Endothelial cell of umbilical vein (primary cell): Measurements from ENCODE around the gene BRD2. TPM values are rescaled to one million over a fixed set of nuclear protein-coding genes. Genes with fewer than 3 reads are reported as not detected.

Experiments
- BruUV-seq: library from RNA; stranded (reverse); fragments of 400-500 nt; replicated peaks from 2 replicates; lab custom pipeline; 2021; lab: Mats Ljungman, UMichigan
- CTCF ChIA-PET: fragments of 300-600, 350-600 bp; sonication (Branson Sonifier 250); formaldehyde crosslinking; loops from one replicate; lab custom pipeline; 2021; ENCODE audit warnings: antibody characterized with exemption, inconsistent platforms; lab: Charles Lee
- POLR2A ChIA-PET: fragments of 300-600, 350-600 bp; sonication (Branson Sonifier 250); formaldehyde crosslinking; loops from one replicate; lab custom pipeline; 2021; ENCODE audit warnings: antibody characterized with exemption, inconsistent platforms; lab: Charles Lee
- DNase-seq: peaks from one replicate; pipeline ENCODE4 v3.0.0-alpha.2; 2011; ENCODE audit warnings: low read depth, low spot score
- FAIRE-seq: peaks from 2 replicates; lab custom pipeline; 2011; peaks lifted over from hg19 to GRCh38; lab: Jason Lieb, UNC
- H2AFZ ChIP-seq: 2 replicates; pipeline ENCODE4 v1.6.0; 2012; ENCODE audit warnings: low read depth, low read length, control low read depth, inconsistent platforms
- H3K27ac ChIP-seq: 2 replicates; pipeline ENCODE4 v1.5.1; 2011; ENCODE audit warnings: low read depth, mild to moderate bottlenecking, control low read depth, low read length, moderate library complexity; ENCODE audit not compliant: insufficient read depth
- H3K27me3 ChIP-seq, 2 experiments: 2 replicates each; pipeline versions ENCODE4 v1.6.0 to v1.6.1; 2011; ENCODE audit warnings: low read length in 2 of 2, mixed read lengths in 1 of 2; ENCODE audit not compliant: control insufficient read depth in 2 of 2, insufficient read depth in 2 of 2
- H3K36me3 ChIP-seq, 2 experiments: 2 replicates in 1 of 2; 3 replicates in 1 of 2; pipeline ENCODE4 v1.5.1; 2011; ENCODE audit warnings: low read length in 2 of 2, mild to moderate bottlenecking in 1 of 2, moderate library complexity in 1 of 2; ENCODE audit not compliant: control insufficient read depth in 2 of 2, insufficient read depth in 2 of 2; ENCODE audit errors: extremely low read depth in 1 of 2
- H3K4me1 ChIP-seq: 3 replicates; pipeline ENCODE4 v1.5.1; 2011; ENCODE audit warnings: mild to moderate bottlenecking, low read length; ENCODE audit not compliant: control insufficient read depth, insufficient read depth; ENCODE audit errors: extremely low read depth
- H3K4me2 ChIP-seq: 2 replicates; pipeline ENCODE4 v1.6.1; 2011; ENCODE audit warnings: low read length, control low read depth, mixed read lengths; ENCODE audit not compliant: insufficient read depth
- H3K4me3 ChIP-seq, 3 experiments: fragments of 200-600 bp in 1 of 3; sonication (generic), shearing (Covaris generic) in 1 of 3; replicated peaks in 1 of 3; 2 replicates each; pipeline ENCODE4 v1.5.1; 2011 to 2016; ENCODE audit warnings: control low read depth in 3 of 3, low read length in 3 of 3, mild to moderate bottlenecking in 2 of 3, inconsistent platforms in 1 of 3, low read depth in 1 of 3, moderate library complexity in 1 of 3; ENCODE audit not compliant: insufficient read depth in 1 of 3
- H3K79me2 ChIP-seq: 2 replicates; pipeline ENCODE4 v1.6.0; 2012; ENCODE audit warnings: low read length, inconsistent platforms; ENCODE audit not compliant: control insufficient read depth, insufficient read depth
- H3K9ac ChIP-seq: replicated peaks from 2 replicates; pipeline ENCODE3; 2011; ENCODE audit warnings: low read length, control low read depth; ENCODE audit not compliant: insufficient read depth; ENCODE audit errors: extremely low read depth
- H3K9me1 ChIP-seq: replicated peaks from 3 replicates; pipeline ENCODE4 v1.6.0; 2011; ENCODE audit warnings: mild to moderate bottlenecking, low read length; ENCODE audit not compliant: control insufficient read depth, insufficient read depth; ENCODE audit errors: extremely low read depth
- H3K9me3 ChIP-seq: replicated peaks from 2 replicates; pipeline ENCODE4 v1.5.1; 2012; ENCODE audit warnings: low read length, inconsistent platforms; ENCODE audit not compliant: control insufficient read depth, insufficient read depth
- H4K20me1 ChIP-seq: replicated peaks from 2 replicates; pipeline ENCODE3; 2011; ENCODE audit warnings: mild to moderate bottlenecking, low read length; ENCODE audit not compliant: control insufficient read depth, insufficient read depth; ENCODE audit errors: extremely low read depth
- CTCF ChIP-seq, 2 donors: IDR thresholded peaks; 1 replicate in 1 of 2; 2 replicates in 1 of 2; pipeline ENCODE4 v1.5.1; 2011; ENCODE audit warnings: low read length in 2 of 2, mild to moderate bottlenecking in 2 of 2, moderate library complexity in 2 of 2, control low read depth in 1 of 2, inconsistent platforms in 1 of 2, low read depth in 1 of 2; ENCODE audit not compliant: insufficient read depth in 1 of 2; ENCODE audit errors: extremely low read depth in 1 of 2
- EZH2 ChIP-seq: IDR thresholded peaks from 2 replicates; pipeline ENCODE4 v1.6.1; 2012; ENCODE audit warnings: borderline replicate concordance, low read depth, mild to moderate bottlenecking, moderate library complexity, low read length, inconsistent platforms; ENCODE audit not compliant: severe bottlenecking
- FOS ChIP-seq: IDR thresholded peaks from 2 replicates; pipeline ENCODE4 v1.6.1; 2011; ENCODE audit warnings: mild to moderate bottlenecking, low read length, moderate library complexity, borderline replicate concordance; ENCODE audit not compliant: insufficient read depth
- GATA2 ChIP-seq: IDR thresholded peaks from 2 replicates; pipeline ENCODE4 v1.7.0; 2011; ENCODE audit warnings: low read depth, mild to moderate bottlenecking, moderate library complexity, mixed read lengths, low read length; ENCODE audit not compliant: insufficient read length, insufficient read depth
- MAX ChIP-seq: IDR thresholded peaks from 2 replicates; pipeline ENCODE4 v1.6.1; 2011; ENCODE audit not compliant: insufficient read depth, insufficient read length
- MYC ChIP-seq: IDR thresholded peaks from one replicate; pipeline ENCODE4 v1.6.1; 2011; ENCODE audit warnings: mild to moderate bottlenecking, low read depth, low read length
- POLR2A ChIP-seq: IDR thresholded peaks from 2 replicates; pipeline ENCODE4 v1.6.1; 2012; ENCODE audit warnings: low read depth, mild to moderate bottlenecking, control low read depth, low read length
- POLR2AphosphoS5 ChIP-seq: IDR thresholded peaks from 2 replicates; pipeline ENCODE4 v1.6.1; 2012; ENCODE audit warnings: low read depth, mild to moderate bottlenecking, control low read depth, low read length, moderate library complexity; ENCODE audit not compliant: insufficient read depth
- dilution Hi-C: fragments of 300-500 bp; cut with MboI; formaldehyde crosslinking; loops from one replicate; pipeline ENCODE4 v1.15.0; 2019; ENCODE audit warnings: low sequenced_read_pairs; ENCODE audit not compliant: extremely low pct_ligation_motif_present
- intact Hi-C: fragments of 100-400 bp; cut with micrococcal nuclease; formaldehyde crosslinking; loops from one replicate; pipeline ENCODE4 v1.10.0; 2022
- polyA plus RNA-seq, 4 experiments: library from polyadenylated mRNA; depleted of rRNA in 3 of 4; stranded (reverse) in 3 of 4; unstranded in 1 of 4; fragments of >200 nt; gene quantifications; 2 replicates each; pipeline versions ENCODE4 v1.2.1 to v1.2.3, GENCODE V29; 2011 to 2012; ENCODE audit warnings: missing spikeins in 1 of 4
- total RNA-seq: library from RNA; stranded (reverse); gene quantifications from 2 replicates; pipeline ENCODE4 v1.2.3, GENCODE V29; 2021

BRD2 gene
- total and polyA plus RNA-seq, 2 donors (not counting 3 experiments of a cell fraction or from before 2014, with no cell fraction given), result 131 to 197 TPM

GRCh38 chr6:33023536-33023935 lies 55.1 kb downstream of the BRD2 start:
- Histone ChIP-seq H3K27me3 (peaks cover 17 to 18% of the 10 kb centered on the region in 2 experiments), H3K4me1 (peaks cover 8% of the 10 kb centered on the region), H3K9me3 (no peaks in the 10 kb centered on the region), H2AFZ (no peak overlapping the region), H4K20me1 (no peaks in the 10 kb centered on the region), H3K79me2 (no peaks in the 10 kb centered on the region), H3K27ac (no peak overlapping the region), H3K9me1 (no peaks in the 10 kb centered on the region), H3K4me3 (no peak overlapping the region), H3K9ac (no peak overlapping the region), H3K4me2 (no peak overlapping the region), H3K36me3 (no peaks in the 10 kb centered on the region)
- no TSS peak for BruUV-seq
- intact Hi-C loops, result no loop called here
- POLR2A ChIA-PET, result no interaction called here
- CTCF ChIA-PET, result no interaction called here
- dilution Hi-C loops, result no loop called here
- DNase-seq, result no peak
- TF ChIP-seq EZH2 (no peak), MYC (no peak), FOS (no peak), GATA2 (no peak), POLR2A (no peak), POLR2AphosphoS5 (no peak), MAX (no peak)
- no peak for FAIRE-seq

DNA sequence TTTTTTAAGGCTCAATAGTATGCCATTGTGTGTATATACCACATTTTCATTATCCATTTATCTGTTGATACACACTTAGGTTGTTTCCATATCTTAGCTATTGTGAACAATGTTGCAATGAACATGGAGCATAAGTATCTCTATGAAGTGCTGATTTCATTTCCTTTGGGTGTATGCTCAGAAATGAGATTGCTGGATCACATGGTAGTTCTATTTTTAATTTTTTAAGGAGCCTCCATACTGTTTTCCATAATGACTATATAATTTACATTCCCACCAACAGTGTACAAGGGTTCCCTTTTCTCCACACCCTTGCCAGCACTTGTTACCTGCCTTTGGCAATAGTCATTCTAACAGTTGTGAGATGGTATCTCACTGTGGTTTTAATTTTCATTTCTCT lies 56.1 kb downstream of the BRD2 start:
- intact Hi-C loops, result no loop called here
- dilution Hi-C loops, result no loop called here
- no peaks in the 10 kb centered on the region for H3K36me3 ChIP-seq
- H3K9me1 ChIP-seq, result no peaks in the 10 kb centered on the region
- DNase-seq (no peak), FAIRE-seq (no peak)
- H3K27ac ChIP-seq, result no peak overlapping the region
- peaks cover under 1% of the 10 kb centered on the region for H3K4me1 ChIP-seq
- H2AFZ ChIP-seq, result no peak overlapping the region
- ChIA-PET CTCF (no interaction called here), POLR2A (no interaction called here)
- no peaks in the 10 kb centered on the region for H3K9me3 ChIP-seq
- no peak overlapping the region for H3K9ac ChIP-seq
- no peaks in the 10 kb centered on the region for H4K20me1 ChIP-seq
- H3K4me3 ChIP-seq, result no peak overlapping the region
- TF ChIP-seq MYC, result no peak
- TF ChIP-seq POLR2AphosphoS5, result no peak
- no peak for TF ChIP-seq MAX
- TF ChIP-seq CTCF (IDR thresholded peaks at IDR 0.05; ENCODE audit: extremely low read depth in 1 of 2, insufficient read depth in 1 of 2, low read depth in 1 of 2, low read length in 2 of 2), result no peak
- no peak for TF ChIP-seq GATA2
- no peak overlapping the region for H3K4me2 ChIP-seq
- no peaks in the 10 kb centered on the region for H3K79me2 ChIP-seq
- peaks cover 21 to 22% of the 10 kb centered on the region in 2 experiments for H3K27me3 ChIP-seq
- no TSS peak for BruUV-seq
